ENCODE data around the gene USP1.

GRCh38 chr1:62494137-62494536 is 57.3 kb downstream of the USP1 start:
- TF ChIP-seq, protein P1, sequence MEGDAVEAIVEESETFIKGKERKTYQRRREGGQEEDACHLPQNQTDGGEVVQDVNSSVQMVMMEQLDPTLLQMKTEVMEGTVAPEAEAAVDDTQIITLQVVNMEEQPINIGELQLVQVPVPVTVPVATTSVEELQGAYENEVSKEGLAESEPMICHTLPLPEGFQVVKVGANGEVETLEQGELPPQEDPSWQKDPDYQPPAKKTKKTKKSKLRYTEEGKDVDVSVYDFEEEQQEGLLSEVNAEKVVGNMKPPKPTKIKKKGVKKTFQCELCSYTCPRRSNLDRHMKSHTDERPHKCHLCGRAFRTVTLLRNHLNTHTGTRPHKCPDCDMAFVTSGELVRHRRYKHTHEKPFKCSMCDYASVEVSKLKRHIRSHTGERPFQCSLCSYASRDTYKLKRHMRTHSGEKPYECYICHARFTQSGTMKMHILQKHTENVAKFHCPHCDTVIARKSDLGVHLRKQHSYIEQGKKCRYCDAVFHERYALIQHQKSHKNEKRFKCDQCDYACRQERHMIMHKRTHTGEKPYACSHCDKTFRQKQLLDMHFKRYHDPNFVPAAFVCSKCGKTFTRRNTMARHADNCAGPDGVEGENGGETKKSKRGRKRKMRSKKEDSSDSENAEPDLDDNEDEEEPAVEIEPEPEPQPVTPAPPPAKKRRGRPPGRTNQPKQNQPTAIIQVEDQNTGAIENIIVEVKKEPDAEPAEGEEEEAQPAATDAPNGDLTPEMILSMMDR (conservative IDR thresholded peaks at IDR 0.05; ENCODE audit: low read length), result no peak
- TF ChIP-seq EZH2phosphoT487 (IDR thresholded peaks at IDR 0.05; ENCODE audit: borderline replicate concordance, low read depth, low read length), result no peak
